MM.1S (cell line): Measurements from ENCODE around the gene CHRNE.

Experiments used
- DNase-seq: peaks from one replicate; pipeline ENCODE4 v3.0.0-alpha.2; 2015
- H2AFZ ChIP-seq: fragments of 300-600 bp; sonication (generic); 2 replicates; pipeline ENCODE4 v1.6.0; 2016; ENCODE audit warnings: antibody characterized with exemption, low read length
- H3F3A ChIP-seq: fragments of 300-600 bp; sonication (generic); 2 replicates; pipeline ENCODE4 v1.6.1; 2016; ENCODE audit warnings: mild to moderate bottlenecking, antibody characterized with exemption, low read length, moderate library complexity, mixed read lengths; ENCODE audit not compliant: insufficient read depth
- H3K27ac ChIP-seq: fragments of 300-600 bp; sonication (generic); 2 replicates; pipeline ENCODE4 v1.5.1; 2016; ENCODE audit warnings: mild to moderate bottlenecking, low read length
- H3K27me3 ChIP-seq: fragments of 300-600 bp; sonication (generic); replicated peaks from 2 replicates; pipeline ENCODE4 v1.6.0; 2016; ENCODE audit warnings: low read length; ENCODE audit not compliant: insufficient read depth
- H3K36me3 ChIP-seq: fragments of 300-600 bp; sonication (generic); replicated peaks from 2 replicates; pipeline ENCODE4 v1.6.1; 2016; ENCODE audit warnings: mild to moderate bottlenecking, low read length, mixed read lengths; ENCODE audit not compliant: insufficient read depth
- H3K4me1 ChIP-seq: fragments of 300-600 bp; sonication (generic); 2 replicates; pipeline ENCODE4 v1.6.1; 2016; ENCODE audit warnings: low read length, mixed read lengths
- H3K4me2 ChIP-seq: fragments of 300-600 bp; sonication (generic); 2 replicates; pipeline ENCODE4 v1.6.0; 2016; ENCODE audit warnings: low read depth, low read length
- H3K4me3 ChIP-seq: fragments of 300-600 bp; sonication (generic); 2 replicates; pipeline ENCODE4 v1.5.1; 2016; ENCODE audit warnings: low read length, mixed read lengths
- H3K79me2 ChIP-seq: fragments of 300-600 bp; sonication (generic); 2 replicates; pipeline ENCODE4 v1.6.1; 2016; ENCODE audit warnings: mixed run types, low read length, mixed read lengths
- H3K9ac ChIP-seq: fragments of 300-600 bp; sonication (generic); 2 replicates; pipeline ENCODE4 v1.6.1; 2016; ENCODE audit warnings: low read length, mixed read lengths
- H3K9me2 ChIP-seq: fragments of 300-600 bp; sonication (generic); replicated peaks from 2 replicates; pipeline ENCODE4 v1.6.1; 2016; ENCODE audit warnings: mild to moderate bottlenecking, low read length, mixed read lengths; ENCODE audit not compliant: insufficient read depth
- H3K9me3 ChIP-seq: fragments of 300-600 bp; sonication (generic); replicated peaks from 2 replicates; pipeline ENCODE4 v1.6.1; 2016; ENCODE audit warnings: mild to moderate bottlenecking, low read length, mixed read lengths; ENCODE audit not compliant: insufficient read depth
- H4K20me1 ChIP-seq: fragments of 300-600 bp; sonication (generic); 2 replicates; pipeline ENCODE4 v1.6.1; 2016; ENCODE audit warnings: mild to moderate bottlenecking, low read length, moderate library complexity, mixed read lengths; ENCODE audit not compliant: insufficient read depth
- EZH2 ChIP-seq: fragments of 300-600 bp; sonication (generic); optimal IDR thresholded peaks from 2 replicates; pipeline ENCODE3; 2017; ENCODE audit warnings: low read depth, mild to moderate bottlenecking, antibody characterized with exemption, low read length, mixed read lengths
- EZH2phosphoT487 ChIP-seq: fragments of 300-600 bp; sonication (generic); IDR thresholded peaks from 2 replicates; pipeline ENCODE4 v1.6.1; 2018; ENCODE audit warnings: antibody characterized with exemption, low read length
- TF ChIP-seq, protein P1 (sequence below): fragments of 300-600 bp; sonication (generic); IDR thresholded peaks from 2 replicates; pipeline ENCODE4 v1.5.1; 2016; ENCODE audit warnings: antibody characterized with exemption, low read length, mixed read lengths

CHRNE gene

DNA sequence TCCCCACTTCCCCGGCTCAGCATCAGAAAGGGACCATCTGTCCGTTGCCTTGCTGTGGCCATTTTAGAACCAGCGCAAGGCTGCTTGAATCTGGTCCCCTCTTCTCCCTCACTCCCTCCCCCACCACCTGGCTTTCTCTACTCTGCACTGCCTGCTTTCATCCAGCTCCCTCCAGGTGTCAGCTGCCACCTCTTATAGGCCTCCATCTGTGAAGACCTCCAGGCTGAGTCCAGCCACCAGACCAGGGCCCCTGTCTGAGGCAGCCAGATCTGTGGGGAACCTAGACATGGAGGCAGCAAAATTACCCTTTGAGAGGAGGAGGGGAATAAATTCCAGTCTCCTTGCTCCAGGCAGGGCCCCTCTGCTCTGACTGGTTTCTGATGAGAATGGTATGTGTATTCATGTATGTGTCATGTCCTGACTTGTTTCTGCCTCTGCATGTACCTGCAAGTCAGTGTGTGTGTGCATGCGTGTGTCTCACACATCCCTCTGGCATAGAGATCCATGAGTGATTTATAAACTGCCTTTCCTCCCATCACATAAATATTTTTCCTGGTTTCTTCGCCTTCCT lies 48.7 kb downstream of the CHRNE start:
- DNase-seq = no peak
- no peaks in the 10 kb centered on the region for H3K9me3 ChIP-seq
- no peaks in the 10 kb centered on the region for H3K36me3 ChIP-seq
- no peak overlapping the region for H3K4me2 ChIP-seq
- no peaks in the 10 kb centered on the region for H3K4me1 ChIP-seq
- no peak overlapping the region for H3K9ac ChIP-seq
- TF ChIP-seq EZH2phosphoT487 (no peak), EZH2 (no peak)
- TF ChIP-seq, protein P1, sequence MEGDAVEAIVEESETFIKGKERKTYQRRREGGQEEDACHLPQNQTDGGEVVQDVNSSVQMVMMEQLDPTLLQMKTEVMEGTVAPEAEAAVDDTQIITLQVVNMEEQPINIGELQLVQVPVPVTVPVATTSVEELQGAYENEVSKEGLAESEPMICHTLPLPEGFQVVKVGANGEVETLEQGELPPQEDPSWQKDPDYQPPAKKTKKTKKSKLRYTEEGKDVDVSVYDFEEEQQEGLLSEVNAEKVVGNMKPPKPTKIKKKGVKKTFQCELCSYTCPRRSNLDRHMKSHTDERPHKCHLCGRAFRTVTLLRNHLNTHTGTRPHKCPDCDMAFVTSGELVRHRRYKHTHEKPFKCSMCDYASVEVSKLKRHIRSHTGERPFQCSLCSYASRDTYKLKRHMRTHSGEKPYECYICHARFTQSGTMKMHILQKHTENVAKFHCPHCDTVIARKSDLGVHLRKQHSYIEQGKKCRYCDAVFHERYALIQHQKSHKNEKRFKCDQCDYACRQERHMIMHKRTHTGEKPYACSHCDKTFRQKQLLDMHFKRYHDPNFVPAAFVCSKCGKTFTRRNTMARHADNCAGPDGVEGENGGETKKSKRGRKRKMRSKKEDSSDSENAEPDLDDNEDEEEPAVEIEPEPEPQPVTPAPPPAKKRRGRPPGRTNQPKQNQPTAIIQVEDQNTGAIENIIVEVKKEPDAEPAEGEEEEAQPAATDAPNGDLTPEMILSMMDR = no peak
- no peak overlapping the region for H3K27ac ChIP-seq
- H3K79me2 ChIP-seq = peaks cover 31% of the 10 kb centered on the region
- no peaks in the 10 kb centered on the region for H4K20me1 ChIP-seq
- no peak overlapping the region for H3K4me3 ChIP-seq
- H3F3A ChIP-seq = no peaks in the 10 kb centered on the region
- H2AFZ ChIP-seq = no peak overlapping the region
- no peaks in the 10 kb centered on the region for H3K9me2 ChIP-seq
- no peaks in the 10 kb centered on the region for H3K27me3 ChIP-seq

DNA sequence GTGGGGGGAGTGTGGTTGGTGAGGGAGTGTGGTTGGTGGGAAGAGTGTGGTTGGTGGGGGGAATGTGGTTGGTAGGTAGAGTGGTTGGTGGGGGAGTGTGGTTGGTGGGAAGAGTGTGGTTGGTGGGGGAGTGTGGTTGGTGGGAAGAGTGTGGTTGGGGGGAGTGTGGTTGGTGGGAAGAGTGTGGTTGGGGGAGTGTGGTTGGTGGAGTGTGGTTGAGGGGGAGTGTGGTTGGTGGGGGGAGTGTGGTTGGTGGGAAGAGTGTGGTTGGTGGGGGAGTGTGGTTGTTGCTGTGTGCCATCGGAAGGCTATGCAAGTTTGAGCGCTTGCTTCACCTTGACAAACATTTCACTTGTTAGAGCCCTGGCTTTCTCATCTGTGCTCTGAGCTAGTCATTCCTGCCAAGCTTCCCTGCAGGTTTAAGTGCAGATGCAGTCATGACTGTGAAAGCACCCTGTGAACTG lies 49.7 kb downstream of the CHRNE start:
- H3K27me3 ChIP-seq = no peaks in the 10 kb centered on the region
- peaks cover 38% of the 10 kb centered on the region for H3K79me2 ChIP-seq

DNA sequence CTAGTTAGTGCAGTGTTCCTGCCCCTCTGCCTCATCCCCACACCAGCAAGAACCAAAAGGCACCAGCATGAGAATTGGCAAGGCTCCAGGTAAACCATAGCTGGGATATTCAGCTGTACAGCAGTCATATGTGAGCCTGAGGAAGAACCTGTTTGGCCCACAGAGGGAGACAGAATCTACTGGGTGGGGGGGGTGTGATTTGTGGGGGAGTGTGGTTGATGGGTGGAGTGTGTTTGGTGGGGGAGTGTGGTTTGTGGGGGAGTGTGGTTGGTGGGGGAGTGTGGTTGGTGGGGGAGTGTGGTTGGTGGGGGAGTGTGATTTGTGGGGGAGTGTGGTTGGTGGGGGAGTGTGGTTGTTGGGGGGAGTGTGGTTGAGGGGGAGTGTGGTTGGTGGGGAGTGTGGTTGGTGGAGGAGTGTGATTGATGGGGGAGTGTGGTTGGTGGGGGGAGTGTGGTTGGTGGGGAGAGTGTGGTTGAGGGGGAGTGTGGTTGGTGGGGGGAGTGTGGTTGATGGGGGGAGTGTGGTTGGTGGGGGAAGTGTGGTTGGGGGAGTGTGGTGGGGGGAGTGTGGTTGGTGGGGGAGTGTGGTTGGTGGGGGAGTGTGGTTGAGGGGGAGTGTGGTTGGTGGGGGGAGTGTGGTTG lies 50.2 kb downstream of the CHRNE start:
- H4K20me1 ChIP-seq = no peaks in the 10 kb centered on the region
- H3K27ac ChIP-seq = no peak overlapping the region
- no peaks in the 10 kb centered on the region for H3K36me3 ChIP-seq
- H3K9me2 ChIP-seq = no peaks in the 10 kb centered on the region
- TF ChIP-seq EZH2phosphoT487 = no peak
- TF ChIP-seq, protein P1 = no peak
- no peak for TF ChIP-seq EZH2
- no peaks in the 10 kb centered on the region for H3K9me3 ChIP-seq
- H3F3A ChIP-seq = no peaks in the 10 kb centered on the region
- H3K4me3 ChIP-seq = no peak overlapping the region
- no peak for DNase-seq
- H3K27me3 ChIP-seq = no peaks in the 10 kb centered on the region
- no peak overlapping the region for H3K4me2 ChIP-seq
- H3K79me2 ChIP-seq = peaks cover 38% of the 10 kb centered on the region
- no peaks in the 10 kb centered on the region for H3K4me1 ChIP-seq
- no peak overlapping the region for H2AFZ ChIP-seq
- no peak overlapping the region for H3K9ac ChIP-seq

More for the DNA sequence above, 49.7 kb downstream of the CHRNE start:
- DNase-seq = no peak
- Histone ChIP-seq H3K4me1 (no peaks in the 10 kb centered on the region), H2AFZ (no peak overlapping the region), H3K4me2 (no peak overlapping the region), H3K4me3 (no peak overlapping the region), H3K27ac (no peak overlapping the region), H3K9me3 (no peaks in the 10 kb centered on the region), H4K20me1 (no peaks in the 10 kb centered on the region), H3F3A (no peaks in the 10 kb centered on the region), H3K9ac (no peak overlapping the region), H3K9me2 (no peaks in the 10 kb centered on the region), H3K36me3 (no peaks in the 10 kb centered on the region)
- TF ChIP-seq, protein P1 = no peak
- no peak for TF ChIP-seq EZH2
- TF ChIP-seq EZH2phosphoT487 = no peak
